B cell (primary cell): Measurements from ENCODE around the gene CYTH2. TPM values are rescaled to one million over a fixed set of nuclear protein-coding genes. Genes with fewer than 3 reads are reported as not detected.

Experiments used
- ATAC-seq: fragments of 200-7000 bp; cut with Tn5 transposase; one replicate; pipeline ENCODE4 v1.10.0; 2021; ENCODE audit warnings: low read depth, mild to moderate bottlenecking, moderate number of reproducible peaks, moderate library complexity
- CTCF ChIA-PET: fragments of 350-600 bp; sonication (Branson Sonifier 250); formaldehyde crosslinking; loops from one replicate; lab custom pipeline; 2021; ENCODE audit warnings: antibody characterized with exemption, inconsistent platforms; lab: Charles Lee
- POLR2A ChIA-PET: fragments of 350-600 bp; sonication (Branson Sonifier 250); formaldehyde crosslinking; loops from one replicate; lab custom pipeline; 2021; ENCODE audit warnings: antibody characterized with exemption; lab: Charles Lee
- DNase-seq: peaks from one replicate; pipeline ENCODE4 v3.0.0; 2013
- H2AFZ ChIP-seq: 2 replicates; pipeline ENCODE4 v1.6.1; 2012; ENCODE audit warnings: mild to moderate bottlenecking, low read depth, low read length; ENCODE audit not compliant: insufficient read depth, poor library complexity, severe bottlenecking
- H3K27ac ChIP-seq, 2 donors: 1 replicate in 1 of 2; 2 replicates in 1 of 2; pipeline ENCODE4 v1.5.1; 2012 to 2013; ENCODE audit warnings: low read length in 2 of 2, mild to moderate bottlenecking in 2 of 2, moderate library complexity in 1 of 2
- H3K27me3 ChIP-seq, 4 experiments: fragments of 200-600 bp in 1 of 4; sonication (generic) in 1 of 4; replicated peaks in 1 of 4; 1 replicate in 2 of 4; 2 replicates in 2 of 4; pipeline versions ENCODE4 v1.6.1 to v1.7.0; 2013 to 2016; ENCODE audit warnings: low read length in 3 of 4, mild to moderate bottlenecking in 2 of 4, mixed read lengths in 1 of 4, moderate library complexity in 1 of 4; ENCODE audit not compliant: insufficient read depth in 4 of 4, control insufficient read depth in 3 of 4; ENCODE audit errors: control extremely low read depth in 1 of 4
- H3K36me3 ChIP-seq, 2 experiments: replicated peaks in 1 of 2; 1 replicate in 1 of 2; 2 replicates in 1 of 2; pipeline versions ENCODE4 v1.6.1 to v1.7.1; 2013; ENCODE audit warnings: low read length in 1 of 2; ENCODE audit not compliant: insufficient read depth in 2 of 2, control insufficient read depth in 1 of 2; ENCODE audit errors: control extremely low read depth in 1 of 2, extremely low read depth in 1 of 2
- H3K4me1 ChIP-seq, 2 donors: fragments of 200-600 bp in 1 of 2; sonication (generic) in 1 of 2; 1 replicate in 1 of 2; 2 replicates in 1 of 2; pipeline versions ENCODE4 v1.5.1 to v1.6.1; 2013 to 2017; ENCODE audit warnings: low read length in 2 of 2; ENCODE audit not compliant: control insufficient read depth in 2 of 2, insufficient read depth in 2 of 2
- H3K4me2 ChIP-seq: replicated peaks from 2 replicates; pipeline ENCODE3; 2012; ENCODE audit warnings: mild to moderate bottlenecking, low read depth, low read length; ENCODE audit not compliant: poor library complexity, severe bottlenecking
- H3K4me3 ChIP-seq, 5 experiments: fragments of 200-600 bp in 1 of 5; sonication (generic) in 1 of 5; 1 replicate in 3 of 5; 2 replicates in 2 of 5; pipeline versions ENCODE4 v1.5.1 to v1.7.0; 2011 to 2016; ENCODE audit warnings: low read length in 4 of 5, mild to moderate bottlenecking in 4 of 5, low read depth in 2 of 5, control low read depth in 1 of 5, moderate library complexity in 1 of 5; ENCODE audit not compliant: insufficient read depth in 1 of 5; ENCODE audit errors: control extremely low read depth in 1 of 5, extremely low read depth in 1 of 5
- H3K79me2 ChIP-seq: fragments of 200-600 bp; sonication (generic); one replicate; pipeline ENCODE4 v1.6.0; 2016; ENCODE audit warnings: low read length; ENCODE audit not compliant: control insufficient read depth, insufficient read depth
- H3K9ac ChIP-seq: fragments of 200-600 bp; sonication (generic); 2 replicates; pipeline ENCODE4 v1.6.1; 2017; ENCODE audit warnings: mild to moderate bottlenecking, low read length, moderate library complexity
- H3K9me3 ChIP-seq, 3 donors: one replicate each; pipeline versions ENCODE4 v1.6.1 to v1.7.1; 2013; ENCODE audit warnings: low read length in 2 of 3; ENCODE audit not compliant: control insufficient read depth in 2 of 3, insufficient read depth in 1 of 3; ENCODE audit errors: control extremely low read depth in 1 of 3
- H4K20me1 ChIP-seq: 2 replicates; pipeline ENCODE4 v1.6.0; 2012; ENCODE audit warnings: mild to moderate bottlenecking, low read length; ENCODE audit not compliant: insufficient read depth, control insufficient read depth, poor library complexity, severe bottlenecking
- H3K27ac Mint-ChIP-seq: one replicate; pipeline ENCODE4 v1.8.0; 2021; ENCODE audit warnings: mixed read lengths
- H3K27me3 Mint-ChIP-seq: one replicate; pipeline ENCODE4 v1.8.0; 2021; ENCODE audit warnings: mixed read lengths
- H3K4me1 Mint-ChIP-seq: one replicate; pipeline ENCODE4 v1.8.0; 2021; ENCODE audit warnings: mixed read lengths
- H3K4me3 Mint-ChIP-seq: one replicate; pipeline ENCODE4 v1.8.0; 2021; ENCODE audit warnings: mixed read lengths
- H3K9me3 Mint-ChIP-seq: one replicate; pipeline ENCODE4 v1.8.0; 2022; ENCODE audit warnings: mixed read lengths; ENCODE audit not compliant: insufficient read depth
- EZH2 ChIP-seq: IDR thresholded peaks from 2 replicates; pipeline ENCODE4 v1.6.1; 2012; ENCODE audit warnings: borderline replicate concordance, low read depth, mild to moderate bottlenecking, moderate library complexity, low read length; ENCODE audit not compliant: insufficient read depth, poor library complexity, severe bottlenecking
- WGBS: methylation state at CpG from one replicate; pipeline ENCODE4 v1.1.5; 2013; ENCODE audit warnings: missing lambda C conversion rate; ENCODE audit not compliant: insufficient coverage; 5-methylcytosine and 5-hydroxymethylcytosine counted together
- intact Hi-C: fragments of 100-400 bp; cut with micrococcal nuclease; formaldehyde crosslinking; loops from one replicate; pipeline ENCODE4 v1.10.0; 2022
- polyA plus RNA-seq: library from polyadenylated mRNA; depleted of rRNA; stranded (reverse); fragments of >200 nt; gene quantifications from 2 replicates; pipeline ENCODE4 v1.2.3, GENCODE V29; 2012
- total RNA-seq, 2 donors: library from RNA; stranded (reverse); fragments of 120-200 nt in 1 of 2; gene quantifications; 1 replicate in 1 of 2; 2 replicates in 1 of 2; pipeline versions ENCODE4 v1.2.3 to v1.2.4, GENCODE V29; 2013 to 2022
- TF ChIP-seq, protein P1 (sequence below): fragments of 200-600 bp; IDR thresholded peaks from one replicate; pipeline ENCODE4 v1.8.0; 2022; ENCODE audit warnings: antibody characterized with exemption, mild to moderate bottlenecking

CYTH2 gene
- total and polyA plus RNA-seq, 2 donors (not counting 1 experiment from before 2014, with no cell fraction given) = 40.7 to 56.0 TPM

DNA sequence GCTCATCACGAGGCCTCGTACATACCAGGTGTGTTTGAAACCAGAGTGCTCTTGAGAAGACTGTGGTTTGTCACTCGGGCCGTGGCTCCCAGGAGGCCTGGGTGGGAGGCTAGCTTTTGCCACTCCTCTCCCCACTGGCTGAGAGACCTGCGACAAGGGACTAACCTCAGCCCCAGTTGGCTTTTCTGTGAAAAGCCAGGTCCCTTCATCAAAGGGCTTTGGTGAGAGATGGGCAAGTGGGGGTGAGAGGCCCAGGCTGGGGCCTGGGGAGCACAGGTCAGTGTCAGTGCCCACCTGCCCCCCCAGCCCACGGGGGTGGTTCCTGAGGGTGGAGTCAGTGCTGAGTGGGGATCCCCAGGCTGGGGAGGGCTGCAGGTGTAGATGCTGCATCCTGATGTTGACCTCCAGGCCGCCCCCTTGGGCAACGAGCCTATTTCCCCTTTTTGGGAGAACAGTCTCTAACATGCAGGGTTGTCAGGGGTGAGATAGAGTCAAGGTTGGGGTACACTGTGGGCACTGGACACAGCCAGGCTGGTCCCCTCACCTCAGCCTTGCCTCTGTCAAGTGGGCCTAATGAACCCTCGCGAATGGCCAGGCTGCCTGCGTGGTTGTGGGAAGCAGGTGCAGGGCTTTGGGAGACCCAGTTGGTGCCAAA lies 13.1 kb upstream of the CYTH2 start:
- WGBS = 65% methylated on average over 9 of the region's 11 CpGs
- peaks cover 15% of the 10 kb centered on the region for H3K79me2 ChIP-seq

DNA sequence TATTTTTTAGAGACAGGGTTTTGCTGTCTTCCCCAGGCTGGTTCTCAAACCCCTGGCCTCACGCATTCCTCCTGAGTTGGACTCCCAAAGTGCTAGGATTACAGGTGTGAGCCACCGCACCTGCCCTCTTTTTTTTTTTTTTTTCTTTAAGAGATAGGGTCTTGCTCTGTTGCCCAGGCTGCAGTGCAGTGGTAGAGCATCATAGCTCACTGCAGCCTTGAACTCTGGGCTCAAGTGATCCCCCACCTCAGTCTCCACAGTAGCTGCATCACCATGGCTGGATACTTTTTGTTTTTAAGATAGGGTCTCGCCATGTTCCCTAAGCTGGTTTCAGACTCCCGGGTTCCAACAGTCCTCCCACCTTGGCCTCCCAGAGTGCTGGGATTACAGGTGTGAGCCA lies 12.3 kb upstream of the CYTH2 start:
- no peak for TF ChIP-seq EZH2
- TF ChIP-seq, protein P1, sequence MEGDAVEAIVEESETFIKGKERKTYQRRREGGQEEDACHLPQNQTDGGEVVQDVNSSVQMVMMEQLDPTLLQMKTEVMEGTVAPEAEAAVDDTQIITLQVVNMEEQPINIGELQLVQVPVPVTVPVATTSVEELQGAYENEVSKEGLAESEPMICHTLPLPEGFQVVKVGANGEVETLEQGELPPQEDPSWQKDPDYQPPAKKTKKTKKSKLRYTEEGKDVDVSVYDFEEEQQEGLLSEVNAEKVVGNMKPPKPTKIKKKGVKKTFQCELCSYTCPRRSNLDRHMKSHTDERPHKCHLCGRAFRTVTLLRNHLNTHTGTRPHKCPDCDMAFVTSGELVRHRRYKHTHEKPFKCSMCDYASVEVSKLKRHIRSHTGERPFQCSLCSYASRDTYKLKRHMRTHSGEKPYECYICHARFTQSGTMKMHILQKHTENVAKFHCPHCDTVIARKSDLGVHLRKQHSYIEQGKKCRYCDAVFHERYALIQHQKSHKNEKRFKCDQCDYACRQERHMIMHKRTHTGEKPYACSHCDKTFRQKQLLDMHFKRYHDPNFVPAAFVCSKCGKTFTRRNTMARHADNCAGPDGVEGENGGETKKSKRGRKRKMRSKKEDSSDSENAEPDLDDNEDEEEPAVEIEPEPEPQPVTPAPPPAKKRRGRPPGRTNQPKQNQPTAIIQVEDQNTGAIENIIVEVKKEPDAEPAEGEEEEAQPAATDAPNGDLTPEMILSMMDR = no peak
- Histone ChIP-seq H3K9ac (no peak overlapping the region), H3K27me3 (no peaks in the 10 kb centered on the region), H3K4me1 (peaks cover 0 to 6% of the 10 kb centered on the region in 2 donors), H3K27ac (no peak overlapping the region), H4K20me1 (peaks cover 28% of the 10 kb centered on the region), H3K4me3 (no peak overlapping the region), H3K4me2 (no peak overlapping the region), H3K36me3 (peaks cover 0 to 37% of the 10 kb centered on the region in 2 experiments), H3K9me3 (no peaks in the 10 kb centered on the region), H3K79me2 (peaks cover 11% of the 10 kb centered on the region), H2AFZ (no peak overlapping the region)
- Mint-ChIP-seq H3K9me3 (no peaks in the 10 kb centered on the region), H3K27me3 (no peaks in the 10 kb centered on the region), H3K4me3 (no peak overlapping the region), H3K27ac (no peak overlapping the region), H3K4me1 (peaks cover 8% of the 10 kb centered on the region)
- 100% methylated on average over 2 of the region's 4 CpGs for WGBS
- no peak for DNase-seq
- intact Hi-C loops = no loop called here
- POLR2A ChIA-PET = interaction anchor here (0.7 kb wide), 1 partner anchor 14 kb away, joined by 5 read pairs; no protein-coding TSS in a partner anchor
- CTCF ChIA-PET = interaction anchor here (0.5 kb wide), 1 partner anchor 949 kb away, joined by 3 read pairs; no protein-coding TSS in a partner anchor
- ATAC-seq = no peak

More for the DNA sequence above, 13.1 kb upstream of the CYTH2 start:
- CTCF ChIA-PET = no interaction called here
- Mint-ChIP-seq H3K27me3 (no peaks in the 10 kb centered on the region), H3K4me3 (no peak overlapping the region), H3K9me3 (no peaks in the 10 kb centered on the region), H3K27ac (peak overlapping the region; percentile 26), H3K4me1 (peaks cover 8% of the 10 kb centered on the region)
- POLR2A ChIA-PET = no interaction called here
- Histone ChIP-seq H3K27ac (no peak overlapping the region), H3K27me3 (no peaks in the 10 kb centered on the region), H3K9me3 (no peaks in the 10 kb centered on the region), H3K4me3 (no peak overlapping the region), H3K9ac (no peak overlapping the region), H3K36me3 (peaks cover 0 to 45% of the 10 kb centered on the region in 2 experiments), H3K4me1 (peaks cover 0 to 6% of the 10 kb centered on the region in 2 donors), H3K4me2 (no peak overlapping the region), H4K20me1 (peaks cover 36% of the 10 kb centered on the region), H2AFZ (no peak overlapping the region)
- DNase-seq (peak; percentile 21), ATAC-seq (no peak)
- intact Hi-C loops = no loop called here
- TF ChIP-seq, protein P1 = no peak
- no peak for TF ChIP-seq EZH2
